Caco-2 (cell line): ENCODE data around the gene ASH1L. TPM values are rescaled to one million over a fixed set of nuclear protein-coding genes. Genes with fewer than 3 reads are reported as not detected.

Experiments
- BruUV-seq: library from RNA; stranded (reverse); fragments of 400-500 nt; replicated peaks from 2 replicates; lab custom pipeline; 2021; lab: Mats Ljungman, UMichigan
- CTCF ChIA-PET: fragments of 300-600 bp; sonication (Branson Sonifier 250); formaldehyde crosslinking; loops from one replicate; lab custom pipeline; 2022; ENCODE audit warnings: antibody characterized with exemption; lab: Charles Lee
- POLR2A ChIA-PET: fragments of 300-600 bp; sonication (Branson Sonifier 250); formaldehyde crosslinking; loops from one replicate; lab custom pipeline; 2022; ENCODE audit warnings: antibody characterized with exemption; lab: Charles Lee
- DNase-seq, 2 experiments: peaks; one replicate each; pipeline versions ENCODE4 v3.0.0 to v3.0.0-alpha.2; 2020 to 2022
- H3K27me3 ChIP-seq: replicated peaks from 2 replicates; pipeline ENCODE4 v1.6.0; 2011; ENCODE audit warnings: low read length; ENCODE audit not compliant: control insufficient read depth, insufficient read depth
- H3K36me3 ChIP-seq: 2 replicates; pipeline ENCODE4 v1.5.1; 2011; ENCODE audit warnings: low read length; ENCODE audit not compliant: control insufficient read depth, insufficient read depth
- H3K4me1 ChIP-seq: fragments of 250-450 bp; sonication (Bioruptor Pico); 2 replicates; pipeline ENCODE4 v1.5.1; 2020; ENCODE audit warnings: mild to moderate bottlenecking
- H3K4me3 ChIP-seq: 2 replicates; pipeline ENCODE4 v1.5.1; 2011; ENCODE audit warnings: low read depth, mild to moderate bottlenecking, control low read depth, low read length
- H3K9me3 ChIP-seq: fragments of 250-450 bp; sonication (Bioruptor Pico); 2 replicates; pipeline ENCODE4 v1.5.1; 2020; ENCODE audit warnings: mild to moderate bottlenecking, moderate library complexity
- H3K27ac Mint-ChIP-seq: one replicate; pipeline ENCODE4 v1.8.0; 2022; ENCODE audit warnings: mixed read lengths; ENCODE audit not compliant: unreplicated experiment
- H3K27me3 Mint-ChIP-seq: one replicate; pipeline ENCODE4 v1.8.0; 2022; ENCODE audit warnings: mixed read lengths; ENCODE audit not compliant: insufficient read depth, unreplicated experiment
- H3K36me3 Mint-ChIP-seq: one replicate; pipeline ENCODE4 v1.8.0; 2022; ENCODE audit warnings: mild to moderate bottlenecking, mixed read lengths; ENCODE audit not compliant: insufficient read depth, unreplicated experiment
- H3K4me1 Mint-ChIP-seq: one replicate; pipeline ENCODE4 v1.8.0; 2022; ENCODE audit warnings: low read depth, mixed read lengths; ENCODE audit not compliant: unreplicated experiment
- H3K4me3 Mint-ChIP-seq: one replicate; pipeline ENCODE4 v1.8.0; 2022; ENCODE audit warnings: mild to moderate bottlenecking, moderate library complexity, mixed read lengths; ENCODE audit not compliant: unreplicated experiment
- H3K9me3 Mint-ChIP-seq: one replicate; pipeline ENCODE4 v1.8.0; 2022; ENCODE audit warnings: mixed read lengths; ENCODE audit not compliant: unreplicated experiment
- intact Hi-C: fragments of 100-400 bp; cut with micrococcal nuclease; formaldehyde crosslinking; loops from one replicate; pipeline ENCODE4 v1.10.0; 2022; ENCODE audit not compliant: unreplicated experiment
- total RNA-seq: library from RNA; stranded (reverse); gene quantifications from 2 replicates; pipeline ENCODE4 v1.2.3, GENCODE V29; 2022
- TF ChIP-seq, protein P1 (sequence below), 2 experiments: fragments of 200-600 bp in 1 of 2; IDR thresholded peaks; 1 replicate in 1 of 2; 2 replicates in 1 of 2; pipeline versions ENCODE4 v1.5.1 to v1.8.0; 2011 to 2022; ENCODE audit warnings: antibody characterized with exemption in 1 of 2, control low read depth in 1 of 2, inconsistent platforms in 1 of 2, low read depth in 1 of 2, low read length in 1 of 2, mild to moderate bottlenecking in 1 of 2, moderate library complexity in 1 of 2; ENCODE audit not compliant: insufficient read depth in 1 of 2, severe bottlenecking in 1 of 2, unreplicated experiment in 1 of 2

The ASH1L gene
- total RNA-seq, 1 experiment from 2014 or later = 39.4 TPM

GRCh38 chr1:155548706-155549105 lies 13.9 kb downstream of the ASH1L start:
- Histone ChIP-seq H3K27me3 (no peaks in the 10 kb centered on the region), H3K4me1 (no peaks in the 10 kb centered on the region), H3K36me3 (no peaks in the 10 kb centered on the region), H3K4me3 (no peak overlapping the region), H3K9me3 (no peaks in the 10 kb centered on the region)
- TF ChIP-seq, protein P1, sequence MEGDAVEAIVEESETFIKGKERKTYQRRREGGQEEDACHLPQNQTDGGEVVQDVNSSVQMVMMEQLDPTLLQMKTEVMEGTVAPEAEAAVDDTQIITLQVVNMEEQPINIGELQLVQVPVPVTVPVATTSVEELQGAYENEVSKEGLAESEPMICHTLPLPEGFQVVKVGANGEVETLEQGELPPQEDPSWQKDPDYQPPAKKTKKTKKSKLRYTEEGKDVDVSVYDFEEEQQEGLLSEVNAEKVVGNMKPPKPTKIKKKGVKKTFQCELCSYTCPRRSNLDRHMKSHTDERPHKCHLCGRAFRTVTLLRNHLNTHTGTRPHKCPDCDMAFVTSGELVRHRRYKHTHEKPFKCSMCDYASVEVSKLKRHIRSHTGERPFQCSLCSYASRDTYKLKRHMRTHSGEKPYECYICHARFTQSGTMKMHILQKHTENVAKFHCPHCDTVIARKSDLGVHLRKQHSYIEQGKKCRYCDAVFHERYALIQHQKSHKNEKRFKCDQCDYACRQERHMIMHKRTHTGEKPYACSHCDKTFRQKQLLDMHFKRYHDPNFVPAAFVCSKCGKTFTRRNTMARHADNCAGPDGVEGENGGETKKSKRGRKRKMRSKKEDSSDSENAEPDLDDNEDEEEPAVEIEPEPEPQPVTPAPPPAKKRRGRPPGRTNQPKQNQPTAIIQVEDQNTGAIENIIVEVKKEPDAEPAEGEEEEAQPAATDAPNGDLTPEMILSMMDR (IDR thresholded peaks at IDR 0.05; ENCODE audit: insufficient read depth in 1 of 2, low read depth in 1 of 2, low read length in 1 of 2, severe bottlenecking in 1 of 2, unreplicated experiment in 1 of 2) = no peak
- H3K4me3 Mint-ChIP-seq = no peak overlapping the region
- no peaks in the 10 kb centered on the region for H3K4me1 Mint-ChIP-seq
- intact Hi-C loops = no loop called here
- no peak for DNase-seq
- BruUV-seq = TSS peak; percentile 5
- H3K27me3 Mint-ChIP-seq = no peaks in the 10 kb centered on the region
- H3K36me3 Mint-ChIP-seq = peaks cover 6% of the 10 kb centered on the region
- ChIA-PET POLR2A (no interaction called here), CTCF (no interaction called here)
- no peak overlapping the region for H3K27ac Mint-ChIP-seq
- no peaks in the 10 kb centered on the region for H3K9me3 Mint-ChIP-seq

- no peaks in the 10 kb centered on the region for H3K27me3 ChIP-seq
- H3K4me3 Mint-ChIP-seq = no peak overlapping the region
- H3K9me3 Mint-ChIP-seq = no peaks in the 10 kb centered on the region
- H3K4me1 Mint-ChIP-seq = peaks cover 23% of the 10 kb centered on the region
- H3K36me3 ChIP-seq = no peaks in the 10 kb centered on the region
- ChIA-PET CTCF (no interaction called here), POLR2A (interaction anchor here (0.7 kb wide), 2 partner anchors 105 to 187 kb away, joined by 3 to 6 read pairs; no protein-coding TSS in a partner anchor)
- H3K27me3 Mint-ChIP-seq = no peaks in the 10 kb centered on the region
- peak overlapping the region; percentile 56 for H3K27ac Mint-ChIP-seq
- H3K4me1 ChIP-seq = peaks cover 16% of the 10 kb centered on the region
- no TSS peak for BruUV-seq
- H3K36me3 Mint-ChIP-seq = peaks cover 7% of the 10 kb centered on the region
- no peaks in the 10 kb centered on the region for H3K9me3 ChIP-seq
- no peak overlapping the region for H3K4me3 ChIP-seq
- TF ChIP-seq, protein P1 (IDR thresholded peaks at IDR 0.05; ENCODE audit: insufficient read depth in 1 of 2, low read depth in 1 of 2, low read length in 1 of 2, severe bottlenecking in 1 of 2, unreplicated experiment in 1 of 2) = no peak
- DNase-seq = no peak
- intact Hi-C loops = no loop called here
Measured at GRCh38 chr1:155540000-155540874, 22.4 kb downstream of the ASH1L start.

DNA sequence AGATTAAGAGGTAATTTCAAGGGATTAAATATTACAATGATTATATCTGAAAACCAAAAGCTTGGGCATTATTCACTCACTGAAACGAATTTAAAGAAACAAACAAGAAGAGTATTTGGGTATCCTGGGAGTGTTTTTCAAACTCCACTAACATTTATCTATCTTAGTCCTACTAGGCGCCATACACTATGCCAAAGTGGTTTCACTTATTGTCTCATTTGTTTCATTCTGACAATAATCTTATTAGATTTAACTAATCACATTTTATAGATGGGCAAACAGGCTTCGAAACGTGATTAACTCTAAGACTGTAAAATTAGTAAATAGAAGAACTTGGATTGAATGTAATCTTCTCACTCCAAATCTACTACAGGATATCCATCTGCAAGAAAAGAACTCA lies 25.4 kb downstream of the ASH1L start:
- ChIA-PET CTCF (no interaction called here), POLR2A (no interaction called here)
- TF ChIP-seq, protein P1 (IDR thresholded peaks at IDR 0.05; ENCODE audit: insufficient read depth in 1 of 2, low read depth in 1 of 2, low read length in 1 of 2, severe bottlenecking in 1 of 2, unreplicated experiment in 1 of 2) = no peak
- DNase-seq = no peak
- no peaks in the 10 kb centered on the region for H3K9me3 ChIP-seq
- H3K36me3 Mint-ChIP-seq = peaks cover 14% of the 10 kb centered on the region
- H3K27me3 Mint-ChIP-seq = no peaks in the 10 kb centered on the region
- intact Hi-C loops = no loop called here
- peaks cover 23% of the 10 kb centered on the region for H3K4me1 Mint-ChIP-seq
- no peaks in the 10 kb centered on the region for H3K27me3 ChIP-seq
- no peak overlapping the region for H3K4me3 Mint-ChIP-seq
- no TSS peak for BruUV-seq
- H3K27ac Mint-ChIP-seq = no peak overlapping the region
- no peak overlapping the region for H3K4me3 ChIP-seq
- no peaks in the 10 kb centered on the region for H3K9me3 Mint-ChIP-seq
- H3K4me1 ChIP-seq = peaks cover 18% of the 10 kb centered on the region
- H3K36me3 ChIP-seq = no peaks in the 10 kb centered on the region
